ENCODE data around the gene ST3GAL6. TPM values are rescaled to one million over a fixed set of nuclear protein-coding genes. Genes with fewer than 3 reads are reported as not detected.

ST3GAL6 gene
- total and polyA plus RNA-seq, 2 of the 13 experiments (the other 11 are each of a cell fraction or from before 2014, with no cell fraction given) = 17.5 to 23.2 TPM

DNA sequence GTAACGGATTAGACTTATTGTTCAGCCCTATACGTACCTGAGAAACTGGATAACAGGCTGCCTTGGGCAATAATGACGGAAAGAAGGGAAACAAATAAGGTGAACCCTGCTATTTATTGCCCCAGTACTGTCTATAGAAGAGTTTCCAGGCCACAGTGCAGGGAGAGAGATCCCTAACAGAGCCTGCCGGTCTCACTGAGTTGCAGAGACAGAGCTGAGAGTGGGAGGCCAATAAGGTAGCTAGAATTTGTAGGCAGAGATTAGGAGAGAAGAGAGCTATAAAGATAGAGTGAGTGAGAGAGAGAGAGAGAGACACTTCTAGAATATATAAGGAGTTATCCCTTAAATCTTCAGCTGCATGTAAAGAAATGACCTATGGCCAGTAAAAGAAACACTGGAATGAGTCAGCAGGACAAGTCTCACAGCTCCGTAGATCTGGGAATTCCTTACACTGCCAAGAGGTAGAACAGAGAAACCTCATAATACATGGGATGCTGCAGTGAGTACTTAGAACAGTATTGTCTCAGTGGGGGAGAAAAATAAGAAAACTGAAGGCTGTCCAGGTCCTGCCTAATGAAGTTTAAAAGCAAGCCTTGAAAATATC, 51.8 kb downstream of the ST3GAL6 start:
- Histone ChIP-seq H3K36me3 (replicated peaks in 1 of 2; ENCODE audit: control insufficient read depth in 1 of 2, insufficient read depth in 2 of 2, low read length in 2 of 2) (peaks cover 0 to 21% of the 10 kb centered on the region in 2 experiments; a peak in 2 of 5 replicates), H3K4me3 (replicated peaks in 1 of 3; ENCODE audit: insufficient read depth in 1 of 3, low read depth in 2 of 3, low read length in 3 of 3) (no peak overlapping the region), H3K79me2 (ENCODE audit: insufficient read depth, low read length) (no peaks in the 10 kb centered on the region), H3K4me2 (ENCODE audit: low read depth, low read length) (no peak overlapping the region), H4K20me1 (ENCODE audit: insufficient read depth, low read length) (no peaks in the 10 kb centered on the region), H3K9me3 (ENCODE audit: low read length) (no peaks in the 10 kb centered on the region), H3K27me3 (ENCODE audit: control insufficient read depth in 1 of 2, insufficient read depth in 2 of 2, low read length in 2 of 2) (no peaks in the 10 kb centered on the region; a peak in 1 of 5 replicates), H3K9ac (ENCODE audit: insufficient read depth, low read depth, low read length) (no peak overlapping the region), H3K4me1 (ENCODE audit: insufficient read depth, low read length) (peaks cover 26% of the 10 kb centered on the region), H3K27ac (ENCODE audit: extremely low read length, insufficient read depth, low read length) (no peak overlapping the region), H2AFZ (ENCODE audit: low read length) (no peak overlapping the region)
- in situ Hi-C loops (cut with HindIII; ENCODE audit: extremely low pct_ligation_motif_present, low pct_unique_long_range_greater_than_20kb) (loop anchor here (5.0 kb wide), 2 partner anchors 177 to 213 kb away; no protein-coding TSS in a partner anchor), intact Hi-C loops (cut with micrococcal nuclease; ENCODE audit: unreplicated experiment) (loop anchor here (5.0 to 10.0 kb wide), 2 partner anchors 133 to 290 kb away; partner anchors contain the start of gene CLDND1)
- no TSS peak for BruUV-seq (replicated peaks)
- DNase-seq (ENCODE audit: low spot score) (no peak), FAIRE-seq (no peak), ATAC-seq (no peak)
- ChIA-PET CTCF (ENCODE audit: low intra/inter-chr PET ratio, low total read pairs) (no interaction called here), POLR2A (interaction anchor here (0.7 kb wide), 1 partner anchor 83 kb away, joined by 3 read pairs; no protein-coding TSS in a partner anchor)
- TF ChIP-seq RAD51 (IDR thresholded peaks at IDR 0.05; ENCODE audit: borderline replicate concordance) (no peak), RARA (CRISPR knock-in tag; IDR thresholded peaks at IDR 0.05) (no peak), ZNF160 (CRISPR knock-in tag; IDR thresholded peaks at IDR 0.05) (no peak), MIER3 (CRISPR knock-in tag; IDR thresholded peaks at IDR 0.05; ENCODE audit: borderline replicate concordance) (no peak), CENPT (CRISPR knock-in tag; IDR thresholded peaks at IDR 0.05; ENCODE audit: low read depth) (no peak), ZNF317 (CRISPR knock-in tag; IDR thresholded peaks at IDR 0.05) (no peak)
- TF ChIP-seq, protein P1, sequence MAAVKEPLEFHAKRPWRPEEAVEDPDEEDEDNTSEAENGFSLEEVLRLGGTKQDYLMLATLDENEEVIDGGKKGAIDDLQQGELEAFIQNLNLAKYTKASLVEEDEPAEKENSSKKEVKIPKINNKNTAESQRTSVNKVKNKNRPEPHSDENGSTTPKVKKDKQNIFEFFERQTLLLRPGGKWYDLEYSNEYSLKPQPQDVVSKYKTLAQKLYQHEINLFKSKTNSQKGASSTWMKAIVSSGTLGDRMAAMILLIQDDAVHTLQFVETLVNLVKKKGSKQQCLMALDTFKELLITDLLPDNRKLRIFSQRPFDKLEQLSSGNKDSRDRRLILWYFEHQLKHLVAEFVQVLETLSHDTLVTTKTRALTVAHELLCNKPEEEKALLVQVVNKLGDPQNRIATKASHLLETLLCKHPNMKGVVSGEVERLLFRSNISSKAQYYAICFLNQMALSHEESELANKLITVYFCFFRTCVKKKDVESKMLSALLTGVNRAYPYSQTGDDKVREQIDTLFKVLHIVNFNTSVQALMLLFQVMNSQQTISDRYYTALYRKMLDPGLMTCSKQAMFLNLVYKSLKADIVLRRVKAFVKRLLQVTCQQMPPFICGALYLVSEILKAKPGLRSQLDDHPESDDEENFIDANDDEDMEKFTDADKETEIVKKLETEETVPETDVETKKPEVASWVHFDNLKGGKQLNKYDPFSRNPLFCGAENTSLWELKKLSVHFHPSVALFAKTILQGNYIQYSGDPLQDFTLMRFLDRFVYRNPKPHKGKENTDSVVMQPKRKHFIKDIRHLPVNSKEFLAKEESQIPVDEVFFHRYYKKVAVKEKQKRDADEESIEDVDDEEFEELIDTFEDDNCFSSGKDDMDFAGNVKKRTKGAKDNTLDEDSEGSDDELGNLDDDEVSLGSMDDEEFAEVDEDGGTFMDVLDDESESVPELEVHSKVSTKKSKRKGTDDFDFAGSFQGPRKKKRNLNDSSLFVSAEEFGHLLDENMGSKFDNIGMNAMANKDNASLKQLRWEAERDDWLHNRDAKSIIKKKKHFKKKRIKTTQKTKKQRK (IDR thresholded peaks at IDR 0.05; ENCODE audit: low read length) = no peak
- TF ChIP-seq, protein P2, sequence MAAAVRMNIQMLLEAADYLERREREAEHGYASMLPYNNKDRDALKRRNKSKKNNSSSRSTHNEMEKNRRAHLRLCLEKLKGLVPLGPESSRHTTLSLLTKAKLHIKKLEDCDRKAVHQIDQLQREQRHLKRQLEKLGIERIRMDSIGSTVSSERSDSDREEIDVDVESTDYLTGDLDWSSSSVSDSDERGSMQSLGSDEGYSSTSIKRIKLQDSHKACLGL (CRISPR knock-in tag; IDR thresholded peaks at IDR 0.05) = no peak
- TF ChIP-seq, protein P3, sequence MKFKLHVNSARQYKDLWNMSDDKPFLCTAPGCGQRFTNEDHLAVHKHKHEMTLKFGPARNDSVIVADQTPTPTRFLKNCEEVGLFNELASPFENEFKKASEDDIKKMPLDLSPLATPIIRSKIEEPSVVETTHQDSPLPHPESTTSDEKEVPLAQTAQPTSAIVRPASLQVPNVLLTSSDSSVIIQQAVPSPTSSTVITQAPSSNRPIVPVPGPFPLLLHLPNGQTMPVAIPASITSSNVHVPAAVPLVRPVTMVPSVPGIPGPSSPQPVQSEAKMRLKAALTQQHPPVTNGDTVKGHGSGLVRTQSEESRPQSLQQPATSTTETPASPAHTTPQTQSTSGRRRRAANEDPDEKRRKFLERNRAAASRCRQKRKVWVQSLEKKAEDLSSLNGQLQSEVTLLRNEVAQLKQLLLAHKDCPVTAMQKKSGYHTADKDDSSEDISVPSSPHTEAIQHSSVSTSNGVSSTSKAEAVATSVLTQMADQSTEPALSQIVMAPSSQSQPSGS (CRISPR knock-in tag; IDR thresholded peaks at IDR 0.05) = no peak
- TF ChIP-seq, protein P4, sequence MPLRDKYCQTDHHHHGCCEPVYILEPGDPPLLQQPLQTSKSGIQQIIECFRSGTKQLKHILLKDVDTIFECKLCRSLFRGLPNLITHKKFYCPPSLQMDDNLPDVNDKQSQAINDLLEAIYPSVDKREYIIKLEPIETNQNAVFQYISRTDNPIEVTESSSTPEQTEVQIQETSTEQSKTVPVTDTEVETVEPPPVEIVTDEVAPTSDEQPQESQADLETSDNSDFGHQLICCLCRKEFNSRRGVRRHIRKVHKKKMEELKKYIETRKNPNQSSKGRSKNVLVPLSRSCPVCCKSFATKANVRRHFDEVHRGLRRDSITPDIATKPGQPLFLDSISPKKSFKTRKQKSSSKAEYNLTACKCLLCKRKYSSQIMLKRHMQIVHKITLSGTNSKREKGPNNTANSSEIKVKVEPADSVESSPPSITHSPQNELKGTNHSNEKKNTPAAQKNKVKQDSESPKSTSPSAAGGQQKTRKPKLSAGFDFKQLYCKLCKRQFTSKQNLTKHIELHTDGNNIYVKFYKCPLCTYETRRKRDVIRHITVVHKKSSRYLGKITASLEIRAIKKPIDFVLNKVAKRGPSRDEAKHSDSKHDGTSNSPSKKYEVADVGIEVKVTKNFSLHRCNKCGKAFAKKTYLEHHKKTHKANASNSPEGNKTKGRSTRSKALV (CRISPR knock-in tag; IDR thresholded peaks at IDR 0.05) = no peak
- 90% methylated on average over 5 of the region's 5 CpGs for WGBS (ENCODE audit: low lambda C conversion rate)
